HG03097 (cell line): Measurements from ENCODE around the gene NANOG.
"Not testable (repeated sequence)": the region's sequence is repeated elsewhere in the genome, so short reads cannot be mapped to it uniquely, and the experiment has no call there.

Experiments used
- ATAC-seq: cut with Tn5 transposase; IDR thresholded peaks from one replicate; pipeline ENCODE4 v1.9.1; 2021; ENCODE audit not compliant: unreplicated experiment, low FRiP score

The NANOG gene

DNA sequence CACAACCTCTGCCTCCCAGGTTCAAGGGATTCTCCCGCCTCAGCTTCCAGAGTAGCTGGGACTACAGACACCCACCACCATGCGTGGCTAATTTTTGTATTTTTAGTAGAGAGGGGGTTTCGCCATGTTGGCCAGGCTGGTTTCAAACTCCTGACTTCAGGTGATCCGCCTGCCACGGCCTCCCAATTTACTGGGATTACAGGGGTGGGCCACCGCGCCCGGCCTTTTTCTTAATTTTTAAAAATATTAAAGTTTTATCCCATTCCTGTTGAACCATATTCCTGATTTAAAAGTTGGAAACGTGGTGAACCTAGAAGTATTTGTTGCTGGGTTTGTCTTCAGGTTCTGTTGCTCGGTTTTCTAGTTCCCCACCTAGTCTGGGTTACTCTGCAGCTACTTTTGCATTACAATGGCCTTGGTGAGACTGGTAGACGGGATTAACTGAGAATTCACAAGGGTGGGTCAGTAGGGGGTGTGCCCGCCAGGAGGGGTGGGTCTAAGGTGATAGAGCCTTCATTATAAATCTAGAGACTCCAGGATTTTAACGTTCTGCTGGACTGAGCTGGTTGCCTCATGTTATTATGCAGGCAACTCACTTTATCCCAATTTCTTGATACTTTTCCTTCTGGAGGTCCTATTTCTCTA is at the start of gene NANOG:
NANOG (plus strand) TSS at position 519 of the 645 bp plus-strand sequence. CDS start 213 bp downstream, outside the sequence.
- ATAC-seq: not testable (repeated sequence)

DNA sequence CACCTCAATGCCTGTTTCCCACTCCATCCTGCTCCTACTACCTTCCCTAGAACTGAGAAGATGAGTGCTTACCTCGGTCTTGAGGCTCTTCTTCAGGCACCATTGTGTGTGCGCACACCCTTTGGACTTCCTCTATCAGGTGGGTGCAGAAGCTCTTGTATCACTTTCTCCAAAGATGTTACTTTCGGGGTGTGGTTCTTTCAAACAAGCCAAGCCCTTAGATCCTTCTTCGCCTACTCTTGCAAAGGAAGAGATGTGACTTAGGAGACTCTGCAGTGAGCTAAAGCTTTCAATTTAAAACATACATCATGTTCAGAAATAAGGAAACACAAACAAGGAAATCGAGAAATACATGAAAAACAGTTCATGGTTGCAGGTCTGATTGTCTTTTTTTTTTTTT is 42.0 kb upstream of the NANOG start, which contains the start of gene CLEC4C:
CLEC4C (minus strand) TSS at position 130 of the 400 bp plus-strand sequence; CDS start at position 103, 27 bp downstream.
- no peak for ATAC-seq

DNA sequence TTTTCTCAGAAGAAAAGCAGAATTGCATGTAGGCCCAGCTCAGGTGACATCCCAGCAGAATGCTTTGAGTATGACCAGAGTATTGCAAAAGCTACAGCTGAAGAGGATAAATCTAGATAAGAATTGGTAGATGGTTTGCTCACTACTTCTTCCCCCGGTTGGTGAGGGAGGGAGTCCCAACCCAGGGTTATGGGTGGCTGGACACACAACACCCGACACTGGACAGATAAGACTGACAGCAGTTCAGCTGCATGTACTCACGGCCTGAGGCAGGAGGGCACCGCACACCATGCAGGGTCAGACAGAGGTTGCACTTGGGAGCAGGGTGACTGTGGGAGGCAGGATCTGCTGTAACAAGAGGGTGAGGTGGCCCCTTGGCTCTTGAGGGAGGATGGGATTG is 40.4 kb upstream of the NANOG start:
- no peak for ATAC-seq

DNA sequence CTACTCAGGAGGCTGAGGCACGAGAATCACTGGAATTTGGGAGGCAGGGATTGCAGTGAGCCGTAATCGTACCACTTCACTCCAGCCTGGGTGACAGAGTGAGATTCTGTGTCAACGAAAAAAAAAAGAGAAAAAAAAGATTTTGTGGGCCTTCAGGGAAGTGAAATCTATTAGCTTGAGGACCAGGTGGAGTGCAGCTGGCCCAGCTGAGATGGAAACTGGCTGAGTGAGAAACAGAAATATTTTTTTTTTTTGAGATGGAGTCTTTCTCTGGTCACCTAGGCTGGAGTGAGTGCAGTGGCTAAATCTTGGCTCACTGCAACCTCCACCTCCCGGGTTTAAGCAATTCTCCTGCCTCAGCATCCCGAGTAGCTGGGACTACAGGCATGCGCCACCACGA is 39.8 kb upstream of the NANOG start:
- no peak for ATAC-seq

DNA sequence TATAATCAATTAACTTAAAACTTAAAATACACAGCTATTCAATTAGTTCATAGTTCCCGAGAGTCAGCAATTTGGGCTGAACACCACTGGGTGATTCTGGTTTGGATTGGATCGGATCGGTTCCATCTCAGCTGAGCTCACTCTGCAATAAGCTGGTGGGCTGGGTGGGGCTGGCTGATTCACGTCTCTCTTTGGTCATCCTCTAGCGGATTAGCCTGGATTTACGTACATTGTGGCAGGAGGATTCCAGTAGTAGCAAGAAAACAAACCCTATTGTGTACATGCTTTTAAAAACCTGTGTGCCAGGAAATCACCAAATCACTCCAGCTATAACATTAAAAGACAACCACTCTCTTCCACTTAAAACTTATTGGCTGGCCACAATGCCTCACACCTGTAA is 38.9 kb upstream of the NANOG start:
- ATAC-seq: no peak

DNA sequence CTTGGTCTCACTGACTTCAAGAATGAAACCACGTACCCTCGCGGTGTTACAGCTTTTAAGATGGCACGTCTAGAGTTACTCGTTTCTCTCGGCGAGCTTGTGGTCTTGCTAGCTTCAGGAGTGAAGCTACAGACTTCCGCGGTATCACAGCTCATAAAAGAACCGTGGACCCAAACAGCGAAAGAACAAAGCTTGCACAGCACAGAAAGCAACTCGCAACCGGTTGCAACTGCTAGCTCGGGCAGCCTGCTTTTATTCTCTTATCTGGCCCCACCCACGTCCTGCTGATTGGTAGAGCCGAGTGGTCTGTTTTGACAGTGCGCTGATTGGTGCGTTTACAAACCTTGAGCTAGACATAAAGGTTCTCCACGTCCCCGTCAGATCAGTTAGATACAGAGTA is 37.8 kb upstream of the NANOG start:
- ATAC-seq: no peak

DNA sequence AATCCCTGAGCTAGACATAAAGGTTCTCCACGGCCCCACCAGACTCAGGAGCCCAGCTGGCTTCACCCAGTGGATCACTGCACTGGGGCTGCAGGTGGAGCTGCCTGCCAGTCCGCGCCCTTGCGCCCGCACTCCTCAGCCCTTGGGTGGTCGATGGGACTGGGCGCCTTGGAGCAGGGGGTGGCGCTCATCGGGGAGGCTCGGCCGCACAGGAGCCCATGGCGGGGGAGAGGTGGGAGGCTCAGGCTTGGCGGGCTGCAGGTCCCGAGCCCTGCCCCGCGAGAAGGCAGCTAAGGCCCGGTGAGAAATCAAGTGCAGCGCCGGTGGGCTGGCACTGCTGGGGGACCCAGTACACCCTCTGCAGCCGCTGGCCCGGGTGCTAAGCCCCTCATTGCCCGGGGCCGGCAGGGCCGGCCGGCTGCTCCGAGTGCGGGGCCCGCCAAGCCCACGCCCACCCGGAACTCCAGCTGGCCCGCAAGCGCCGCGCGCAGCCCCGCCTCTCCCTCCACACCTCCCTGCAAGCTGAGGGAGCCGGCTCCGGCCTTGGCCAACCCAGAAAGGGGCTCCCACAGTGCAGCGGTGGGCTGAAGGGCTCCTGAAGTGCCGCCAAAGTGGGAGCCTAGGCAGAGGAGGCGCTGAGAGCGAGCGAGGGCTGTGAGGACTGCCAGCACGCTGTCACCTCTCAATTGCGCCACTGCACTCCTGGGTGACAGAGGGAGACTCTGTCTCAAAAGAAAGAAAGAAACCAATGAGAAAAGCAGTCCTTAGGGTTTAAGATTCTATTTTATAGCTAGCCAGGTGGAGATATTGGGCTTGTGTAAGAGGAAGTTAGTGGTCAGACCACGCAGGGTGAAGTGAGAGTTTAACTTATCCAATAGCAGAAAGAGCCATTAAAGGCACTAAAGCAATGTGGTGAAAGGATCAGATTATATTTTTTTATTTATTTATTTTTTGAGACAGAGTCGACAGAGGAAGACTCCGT is 37.0 kb upstream of the NANOG start:
- not testable (repeated sequence) for ATAC-seq

DNA sequence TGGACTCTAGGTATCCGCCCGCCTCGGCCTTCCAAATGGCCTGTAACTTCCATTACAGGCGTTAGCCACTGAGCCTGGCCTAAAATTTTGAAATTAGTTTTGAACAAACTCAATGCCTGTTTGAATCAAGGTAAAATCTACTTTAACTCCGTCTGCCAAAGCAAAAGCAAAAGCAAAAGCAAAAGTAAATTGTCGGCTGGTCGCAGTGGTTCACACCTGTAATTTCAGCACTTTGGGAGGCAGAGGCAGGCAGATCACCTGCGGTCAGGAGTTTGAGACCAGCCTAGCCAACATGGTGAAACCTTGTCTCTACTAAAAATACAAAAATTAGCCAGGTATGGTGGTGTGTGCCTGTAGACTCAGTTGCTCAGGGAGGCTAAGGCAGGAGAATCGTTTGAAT is 33.5 kb upstream of the NANOG start:
- not testable (repeated sequence) for ATAC-seq

DNA sequence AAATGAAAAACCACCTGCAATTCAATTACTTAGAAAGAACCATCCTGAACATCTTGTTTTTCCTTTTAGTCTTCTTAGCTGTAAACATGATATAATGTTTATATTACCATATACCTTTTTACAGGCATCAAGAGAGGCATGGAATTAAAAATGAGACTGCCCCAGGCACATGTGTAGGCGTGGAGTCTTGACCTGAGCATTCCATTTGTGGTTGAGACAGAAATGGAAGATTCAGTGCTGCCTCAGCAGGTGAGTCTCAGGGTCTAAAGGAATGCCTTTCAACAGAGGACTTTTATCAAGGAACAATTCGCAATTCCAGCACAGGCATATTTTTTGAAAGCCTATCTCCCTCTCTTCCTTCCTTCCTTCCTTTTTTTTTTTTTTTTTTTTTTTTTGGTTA is 32.2 kb upstream of the NANOG start:
- ATAC-seq: no peak

DNA sequence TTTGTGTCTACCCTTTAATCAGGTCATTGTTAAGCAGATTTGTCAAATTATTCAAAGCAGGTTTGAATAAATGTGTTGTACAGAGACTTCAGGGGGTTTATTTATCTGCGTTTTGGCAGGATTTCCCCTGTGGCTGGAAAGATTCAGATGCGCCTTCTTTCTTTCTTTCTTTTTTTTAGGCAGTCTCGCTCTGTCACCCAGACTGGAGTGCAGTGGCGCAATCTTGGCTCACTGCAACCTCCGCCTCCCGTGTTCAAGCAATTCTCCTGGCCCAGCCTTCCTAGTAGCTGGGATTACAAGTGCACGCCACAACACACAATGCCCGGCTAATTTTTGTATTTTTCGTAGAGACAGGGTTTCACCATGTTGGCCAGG is 30.4 kb upstream of the NANOG start:
- no peak for ATAC-seq

DNA sequence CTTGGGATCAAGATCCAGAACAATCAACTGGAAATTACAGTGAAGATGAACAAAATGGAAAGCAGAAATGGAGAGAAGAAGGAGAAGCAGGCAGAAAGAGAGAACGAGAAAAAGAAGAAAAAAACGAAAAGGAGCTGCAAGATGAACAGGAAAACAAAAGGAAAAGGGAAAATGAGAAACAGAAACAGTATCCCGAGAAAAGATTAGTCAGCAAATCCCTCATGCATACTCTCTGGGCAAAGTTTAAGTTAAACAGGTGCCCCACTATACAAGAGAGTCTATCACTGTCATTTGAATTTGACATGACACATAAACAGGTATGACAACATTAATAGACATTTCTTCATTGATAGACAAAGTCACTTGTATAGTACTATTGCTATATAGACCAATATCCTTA is 19.2 kb upstream of the NANOG start:
- no peak for ATAC-seq

DNA sequence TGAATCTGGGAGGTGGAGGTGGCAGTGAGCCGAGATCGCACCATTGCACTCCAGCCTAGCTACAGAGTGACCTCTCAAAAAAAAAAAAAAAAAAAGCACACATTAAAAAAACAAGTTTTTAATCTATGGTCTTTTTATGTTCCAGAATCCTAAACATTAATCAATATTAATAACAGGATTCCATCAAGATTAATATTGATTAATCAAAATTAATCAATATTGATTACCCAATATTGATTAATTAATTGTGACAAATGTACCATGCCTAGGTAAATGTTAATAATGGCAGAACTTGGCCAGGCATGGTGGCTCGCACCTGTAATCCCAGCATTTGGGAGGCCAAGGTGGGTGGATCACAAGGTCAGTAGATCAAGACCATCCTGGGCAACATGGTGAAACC is 7.9 kb upstream of the NANOG start:
- no peak for ATAC-seq

DNA sequence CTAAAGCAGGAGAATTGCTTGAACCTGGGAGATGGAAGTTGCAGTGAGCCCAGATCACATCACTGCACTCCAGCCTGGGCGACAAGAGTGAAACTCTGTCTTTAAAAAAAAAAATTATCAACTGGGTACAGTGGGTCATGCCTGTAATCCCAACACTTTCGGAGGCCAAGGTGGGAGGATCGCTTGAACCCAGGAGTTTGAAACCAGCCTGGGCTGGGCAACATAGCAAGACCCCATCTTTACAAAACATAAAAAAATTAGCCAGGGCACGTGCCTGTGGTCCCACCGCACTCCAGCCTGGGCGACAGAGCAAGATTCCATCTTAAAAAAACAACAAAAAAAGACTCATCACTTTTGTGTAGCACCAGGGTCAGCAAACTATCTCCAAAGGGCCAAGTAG is 7.1 kb upstream of the NANOG start:
- no peak for ATAC-seq

DNA sequence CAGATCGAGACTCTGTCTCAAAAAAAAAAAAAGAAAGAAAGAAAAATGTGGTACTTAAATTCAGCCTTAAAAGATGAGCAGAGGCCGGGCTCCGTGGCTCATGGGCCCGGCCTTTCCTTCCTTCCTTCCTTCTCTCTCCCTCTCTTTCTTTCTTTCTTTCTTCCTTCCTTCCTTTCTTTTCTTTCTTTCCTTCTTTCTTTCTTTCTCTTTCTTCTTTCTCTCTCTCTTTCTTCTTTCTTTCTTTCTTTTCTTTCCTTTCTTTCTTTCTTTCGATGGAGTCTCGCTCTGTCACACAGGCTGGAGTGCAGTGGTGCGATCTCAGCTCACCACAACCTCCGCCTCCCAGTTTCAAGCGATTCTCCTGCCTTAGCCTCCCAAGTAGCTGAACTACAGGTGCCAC is 5.8 kb upstream of the NANOG start:
- ATAC-seq: not testable (repeated sequence)

DNA sequence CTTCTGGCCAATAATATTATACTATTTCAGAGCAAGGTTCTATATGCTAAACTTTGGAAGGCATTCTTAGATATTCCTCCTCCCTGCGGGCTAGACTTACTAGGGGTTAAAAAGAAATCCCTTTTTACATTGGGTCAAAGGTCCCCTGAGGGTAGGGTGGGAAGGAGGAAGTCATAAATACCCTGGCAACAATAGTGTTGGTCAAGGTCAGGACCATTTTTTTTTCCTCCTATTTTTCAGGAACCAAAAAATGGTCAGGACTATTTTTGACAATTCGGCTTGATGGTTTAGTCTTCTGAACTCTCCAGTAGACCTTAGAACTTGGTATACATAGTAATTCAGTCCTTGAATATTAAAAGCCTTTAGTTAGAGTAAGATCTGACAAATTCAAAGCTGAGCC is 4.5 kb upstream of the NANOG start:
- no peak for ATAC-seq

DNA sequence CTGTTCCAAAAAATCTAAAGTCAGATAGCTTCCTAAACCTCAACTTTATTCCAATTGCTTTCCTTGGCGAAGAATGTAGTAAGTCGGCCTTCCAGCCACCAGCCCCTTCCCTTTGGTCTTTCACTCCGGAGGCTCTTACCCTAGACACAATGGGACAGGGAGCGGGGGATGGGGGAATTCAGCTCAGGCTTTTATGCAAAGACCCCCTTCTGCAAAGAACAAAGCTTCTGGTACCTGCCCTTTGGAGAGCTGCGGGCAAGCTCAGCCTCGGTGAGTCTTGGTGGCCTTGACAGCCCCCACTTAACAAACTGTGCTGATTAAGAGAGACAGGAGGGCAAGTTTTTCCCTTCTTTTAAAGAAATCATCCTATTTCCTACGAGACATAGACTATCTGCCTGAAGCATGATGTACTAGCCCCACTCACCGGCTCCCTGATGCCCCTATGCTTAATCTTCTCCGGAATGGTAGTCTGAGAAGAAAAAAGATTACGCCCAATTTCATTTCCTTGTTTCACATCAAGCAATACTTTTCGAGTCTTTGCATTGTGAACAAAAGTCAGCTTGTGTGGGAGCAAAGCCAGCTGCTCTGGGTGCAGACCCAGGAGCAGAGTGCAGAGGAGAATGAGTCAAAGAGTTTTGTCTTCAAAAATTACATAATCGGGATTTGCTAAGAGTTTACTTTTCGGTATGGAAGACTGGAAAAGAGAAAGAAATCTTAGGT is 1.5 kb upstream of the NANOG start:
- ATAC-seq: no peak

DNA sequence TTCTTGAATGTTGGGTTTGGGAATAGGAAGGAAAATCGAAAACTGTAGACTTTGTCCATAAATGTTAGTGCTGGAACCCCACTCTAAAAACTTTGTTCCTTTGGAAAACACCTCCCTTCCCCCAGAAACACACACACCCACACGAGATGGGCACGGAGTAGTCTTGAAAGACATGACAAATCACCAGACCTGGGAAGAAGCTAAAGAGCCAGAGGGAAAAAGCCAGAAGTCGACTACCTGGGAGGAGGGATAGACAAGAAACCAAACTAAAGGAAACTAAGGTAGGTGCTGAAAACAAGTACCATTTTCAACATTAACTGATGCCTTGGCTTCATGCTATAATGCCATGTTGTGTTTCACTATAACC is 925 bp upstream of the NANOG start:
- no peak for ATAC-seq

DNA sequence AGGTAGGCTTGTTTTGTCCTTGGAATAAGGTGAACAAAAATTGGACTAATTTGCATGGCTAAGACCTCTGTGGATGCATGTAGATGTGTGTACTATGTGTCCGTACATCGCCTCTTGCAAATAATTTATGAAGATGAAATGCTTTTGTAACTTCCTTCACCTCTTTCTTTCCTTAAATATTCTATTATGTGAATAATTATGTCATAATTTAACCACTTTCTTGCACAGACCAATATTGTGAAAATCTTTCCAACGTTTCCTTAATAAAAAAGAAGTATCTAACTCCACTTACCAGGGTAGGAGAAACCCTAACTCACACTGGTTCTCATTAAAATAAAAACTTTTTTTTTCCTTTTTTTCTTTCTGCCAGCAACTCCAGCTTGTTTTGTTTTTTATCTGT is 4.0 kb downstream of the NANOG start:
- no peak for ATAC-seq

DNA sequence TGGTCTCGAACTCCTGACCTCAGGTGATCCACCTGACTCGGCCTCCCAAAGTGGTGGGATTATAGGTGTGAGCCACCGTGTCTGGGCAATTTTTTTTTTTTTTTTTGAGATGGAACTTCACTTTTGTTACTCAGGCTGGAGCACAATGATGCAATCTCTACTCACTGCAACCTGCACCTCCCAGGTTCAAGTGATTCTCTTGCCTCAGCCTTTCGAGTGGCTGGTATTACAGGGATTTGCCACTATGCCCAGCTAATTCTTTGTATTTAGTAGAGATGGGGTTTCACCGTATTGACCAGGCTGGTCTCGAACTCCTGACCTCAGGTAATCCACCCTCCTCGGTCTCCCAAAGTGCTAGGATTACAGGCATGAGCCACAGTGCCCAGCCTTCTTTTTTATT is 8.1 kb downstream of the NANOG start:
- not testable (repeated sequence) for ATAC-seq

DNA sequence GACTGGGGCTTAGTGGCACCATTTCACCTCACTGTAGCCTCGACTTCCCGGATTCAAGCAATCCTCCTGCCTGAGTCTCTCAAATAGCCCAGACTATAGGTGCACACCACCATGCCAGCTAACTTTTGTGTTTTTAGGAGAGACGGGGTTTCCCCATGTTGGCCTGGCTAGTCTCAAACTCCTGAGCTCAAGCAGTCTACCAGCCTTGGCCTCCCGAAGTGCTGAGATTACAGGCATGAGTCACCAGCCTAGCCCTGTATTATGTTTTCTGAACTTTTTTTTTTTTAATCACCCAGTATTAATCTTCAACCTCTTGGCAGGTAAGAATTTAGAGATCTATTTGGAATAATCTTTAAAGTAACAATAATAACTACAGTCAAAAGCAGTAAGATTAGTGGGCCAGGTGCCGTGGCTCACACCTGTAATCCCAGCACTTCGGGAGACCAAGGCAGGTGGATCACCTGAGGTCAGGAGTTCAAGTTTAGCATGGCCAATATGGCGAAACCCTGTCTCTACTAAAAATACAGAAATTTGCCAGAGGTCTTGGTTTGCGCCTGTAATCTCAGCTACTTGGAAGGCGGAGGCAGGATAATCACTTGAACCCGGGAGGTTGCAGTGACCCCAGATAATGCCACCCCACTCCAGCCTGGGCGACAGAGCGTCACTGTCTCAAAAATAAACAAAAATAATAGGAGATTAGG is 8.6 kb downstream of the NANOG start:
- no peak for ATAC-seq
